HG02981 (cell line): ENCODE results near the gene IQCH.

ENCODE experiments used
- ATAC-seq: cut with Tn5 transposase; IDR thresholded peaks from one replicate; pipeline ENCODE4 v1.9.1; 2021; ENCODE audit warnings: mild to moderate bottlenecking, moderate library complexity; ENCODE audit not compliant: unreplicated experiment

IQCH gene

DNA sequence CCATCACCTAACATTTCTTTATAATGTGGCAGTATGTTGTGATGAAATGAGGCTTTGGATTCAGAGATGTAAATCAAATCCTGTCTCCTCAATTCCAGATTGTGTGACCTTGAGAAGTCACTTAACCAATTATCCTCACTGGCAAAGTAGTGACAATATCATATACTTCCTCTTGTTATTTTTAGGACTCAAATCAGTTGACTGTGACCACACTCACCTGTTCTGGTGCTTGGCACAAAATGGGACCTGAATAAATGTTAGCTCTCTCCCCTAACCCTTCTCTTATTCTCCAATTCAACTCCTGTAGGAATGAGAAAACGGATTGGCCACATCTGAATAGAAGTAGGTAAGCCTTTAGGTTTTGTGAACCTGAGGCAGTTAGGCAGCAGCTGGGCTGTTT is 42.1 kb downstream of the IQCH start:
- ATAC-seq = no peak

DNA sequence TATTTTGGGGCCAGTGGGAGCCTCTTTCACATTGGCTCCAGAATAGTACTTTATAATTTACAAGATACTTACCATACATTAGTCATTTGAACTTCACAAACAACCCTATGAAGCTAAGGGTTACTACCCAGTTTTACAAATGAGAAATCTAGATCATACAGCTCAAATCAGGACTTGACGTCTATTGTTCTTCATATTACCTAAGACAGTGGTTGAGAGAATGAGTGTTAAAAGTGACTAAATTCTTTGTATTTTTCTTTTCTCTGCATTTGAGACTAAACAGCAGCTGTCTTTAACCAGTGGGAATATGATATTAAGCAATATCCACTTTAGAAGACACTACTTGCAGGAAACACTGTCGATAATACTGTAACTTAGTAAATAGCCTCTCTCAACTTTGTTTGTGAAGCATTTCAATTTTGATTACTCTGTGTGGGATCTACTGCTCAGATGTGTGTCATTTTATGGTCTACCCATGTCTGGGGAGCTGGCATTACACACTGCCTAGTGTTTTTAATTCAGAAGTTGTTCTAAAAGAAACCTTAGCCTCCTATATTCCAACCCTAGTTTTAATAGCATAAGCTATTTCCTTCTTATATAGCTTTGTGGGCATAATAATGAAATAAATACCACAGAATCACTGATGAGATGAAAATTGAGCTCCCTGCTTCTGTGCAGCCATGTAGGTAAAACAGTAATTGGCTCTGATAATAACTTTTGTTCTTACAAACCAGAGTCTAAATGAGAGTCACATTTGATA is 45.9 kb downstream of the IQCH start:
- ATAC-seq = no peak

DNA sequence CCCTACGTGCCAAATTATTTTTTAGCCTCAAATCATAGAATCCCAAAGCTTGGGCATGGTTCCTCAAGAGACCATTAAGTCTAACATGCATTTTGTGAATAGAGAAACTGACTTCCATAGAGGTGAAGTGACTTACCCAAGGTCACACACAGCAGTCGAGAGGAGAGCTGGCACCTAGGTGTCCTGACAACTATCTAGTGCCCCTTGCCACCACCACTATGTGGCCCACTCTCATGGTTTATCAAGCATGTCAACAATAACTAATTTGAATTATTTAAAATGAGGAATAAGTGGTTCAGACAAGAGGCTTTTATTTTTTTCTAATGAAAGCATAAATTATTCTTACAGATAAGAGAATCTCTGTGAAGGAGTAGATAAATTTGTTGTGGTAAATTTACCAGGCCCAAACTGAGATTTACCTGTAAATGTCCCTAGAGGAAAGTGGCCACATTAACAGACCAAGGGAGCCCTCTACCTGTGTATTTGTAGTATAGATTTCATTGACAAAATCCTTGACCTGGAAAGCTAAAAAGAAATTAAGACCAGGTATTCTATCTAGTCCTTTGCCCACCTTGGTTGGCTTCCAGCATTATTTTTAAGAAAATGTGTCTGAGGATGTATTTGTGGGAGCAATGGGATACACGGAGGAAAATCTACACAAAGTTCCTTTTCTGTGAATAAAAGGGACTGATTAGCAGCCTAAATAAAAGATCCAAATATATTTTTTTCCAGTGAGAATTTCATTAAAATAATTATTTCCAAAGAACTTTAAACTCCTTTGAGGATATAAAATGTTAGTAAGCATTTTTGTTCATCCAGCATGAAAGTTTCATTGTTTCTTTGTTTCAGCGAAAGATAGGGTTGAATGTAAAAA is 49.1 kb downstream of the IQCH start:
- no peak for ATAC-seq

DNA sequence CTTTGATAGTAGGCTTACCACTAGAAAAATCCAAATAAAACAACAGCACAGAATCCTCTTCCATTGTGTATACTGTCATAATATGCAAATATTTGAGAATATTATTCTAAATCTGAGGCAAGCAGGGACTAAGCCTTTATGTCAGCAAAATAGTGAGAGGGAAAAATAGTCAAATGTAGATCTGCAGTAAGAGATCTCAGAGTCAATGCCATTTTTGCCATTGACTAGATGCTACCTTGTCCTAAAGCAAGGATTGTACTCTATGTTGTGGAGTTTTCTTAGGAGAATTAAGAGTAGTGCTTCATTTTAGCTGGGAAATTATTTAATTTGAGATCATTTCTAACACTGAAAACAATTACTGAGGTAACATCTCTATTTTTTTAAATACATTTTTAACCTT is 50.2 kb downstream of the IQCH start:
- ATAC-seq = no peak

DNA sequence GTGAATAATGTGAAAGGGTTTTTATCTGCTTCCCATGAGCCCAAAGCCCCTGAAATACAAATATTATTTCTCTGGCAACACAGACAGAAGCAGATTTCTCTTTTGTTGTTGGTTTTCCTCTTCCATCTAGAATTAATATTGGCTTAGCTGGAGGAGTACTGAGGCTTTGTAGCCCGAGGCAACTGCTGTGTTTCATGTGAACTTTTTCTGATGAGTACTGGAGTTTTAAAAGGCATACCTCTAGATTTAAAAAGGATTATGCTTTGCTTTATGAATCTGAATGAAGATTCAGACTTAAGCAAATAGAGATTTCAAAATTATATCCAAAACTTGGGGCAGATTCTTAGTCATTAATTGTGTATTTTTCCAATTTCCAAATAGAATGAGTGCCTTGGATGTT is 50.9 kb downstream of the IQCH start:
- ATAC-seq = no peak

DNA sequence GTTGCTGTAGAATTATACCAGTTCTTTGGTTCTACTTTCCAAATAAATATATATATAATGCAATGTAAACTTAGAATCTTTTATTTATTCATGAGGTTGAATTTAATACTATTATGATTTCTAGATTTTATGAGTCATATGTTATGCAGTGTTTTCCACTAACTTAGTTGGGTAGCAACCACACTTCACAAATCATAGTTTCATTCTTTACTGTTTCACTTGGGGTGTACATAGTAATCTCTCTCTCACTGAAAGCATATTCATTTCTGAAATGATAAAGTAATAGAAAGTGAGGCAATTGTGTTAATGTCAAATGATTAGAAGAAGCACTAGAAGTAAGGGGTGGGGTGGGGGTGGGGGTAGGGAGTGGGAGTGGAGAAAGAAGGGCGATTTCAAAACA is 52.6 kb downstream of the IQCH start:
- no peak for ATAC-seq

DNA sequence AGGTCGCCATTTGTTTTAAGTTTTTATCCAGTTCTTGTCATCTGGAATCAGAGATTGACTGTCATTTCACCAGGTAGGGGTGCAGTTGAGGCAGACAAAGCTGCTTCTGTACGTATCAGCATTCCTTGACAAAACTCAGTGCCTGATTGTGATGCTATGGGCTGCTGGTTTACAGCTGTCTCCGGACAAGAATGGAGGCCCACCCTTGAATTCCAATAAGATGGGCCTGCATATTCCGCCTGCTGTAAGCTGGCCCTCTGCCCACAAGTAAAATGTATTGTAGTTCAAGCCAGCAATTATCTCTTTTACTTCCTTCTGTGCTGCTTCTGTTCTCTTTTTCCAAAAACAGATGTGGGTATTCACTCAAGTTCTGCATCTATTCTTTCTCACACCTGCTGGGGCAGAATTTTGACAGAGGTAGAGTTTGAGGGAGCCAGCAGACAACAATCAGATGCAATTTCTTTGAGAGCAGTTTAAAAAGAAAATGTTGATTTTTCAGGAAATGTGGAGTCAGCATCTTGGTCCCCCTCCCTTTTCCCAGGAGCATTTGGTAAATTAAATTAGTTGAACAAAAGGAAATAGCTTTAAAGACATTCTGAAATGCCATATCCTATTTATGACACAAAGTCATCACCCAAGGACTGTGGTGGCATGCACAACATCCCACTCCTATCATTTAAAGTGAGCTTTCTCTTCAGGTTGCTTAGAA is 53.5 kb downstream of the IQCH start:
- no peak for ATAC-seq

DNA sequence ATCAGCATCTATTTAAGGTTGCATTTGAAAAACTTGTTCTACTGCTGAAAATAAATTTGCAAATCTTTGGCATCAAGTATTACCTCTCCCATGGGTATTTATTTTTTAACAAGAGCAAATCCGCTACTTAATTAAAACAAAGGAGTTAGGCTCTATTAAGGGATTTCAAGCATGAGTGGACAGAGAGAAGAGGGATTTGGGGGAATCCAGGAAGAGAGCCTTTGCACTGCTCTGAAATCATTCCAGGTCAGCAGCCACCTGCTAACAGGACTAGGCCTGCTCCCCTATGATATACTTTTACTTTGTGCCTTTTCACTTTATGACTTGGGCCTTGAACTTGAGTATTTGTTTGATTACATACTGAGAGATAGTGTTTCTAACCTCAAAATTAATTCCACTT is 57.1 kb downstream of the IQCH start:
- no peak for ATAC-seq

DNA sequence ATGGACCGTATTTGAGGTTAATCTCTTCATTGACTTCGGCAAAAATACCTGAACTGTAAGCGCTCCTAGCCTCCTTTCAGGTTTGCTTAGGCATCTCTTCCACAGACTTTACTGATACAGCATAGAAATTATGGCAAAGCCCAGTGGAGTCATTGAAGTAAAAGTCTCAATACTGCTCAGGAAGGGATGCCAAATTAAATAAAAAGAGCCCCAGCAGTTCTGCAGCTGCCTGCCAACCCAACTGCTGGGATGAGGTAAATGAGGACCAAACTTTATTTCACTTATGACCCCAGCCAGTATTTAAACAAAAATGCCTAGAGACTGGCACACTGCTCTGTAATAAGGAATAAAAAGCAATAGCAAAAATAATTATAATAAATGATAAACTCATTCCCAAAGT is 65.4 kb downstream of the IQCH start:
- no peak for ATAC-seq

DNA sequence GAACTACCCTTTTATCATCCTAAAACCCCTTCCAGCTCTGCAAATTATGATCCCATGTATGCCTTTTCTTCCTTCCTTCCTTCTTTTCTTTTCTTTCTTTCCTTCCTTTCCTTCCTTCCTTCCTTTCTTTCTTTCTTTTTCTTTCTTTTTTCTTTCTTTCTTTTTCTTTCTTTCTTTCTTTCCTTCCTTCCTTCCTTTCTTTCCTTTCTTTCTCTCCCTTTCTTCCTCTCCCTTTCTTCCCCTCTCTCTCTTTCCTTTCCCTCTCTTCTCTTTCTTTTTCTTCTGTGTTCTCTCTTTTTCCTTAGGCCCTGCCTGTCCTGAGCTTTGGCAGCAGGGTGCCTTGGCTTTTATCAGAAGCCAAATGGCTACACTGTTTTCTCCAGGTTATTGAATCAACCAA is 66.8 kb downstream of the IQCH start:
- ATAC-seq = no peak

DNA sequence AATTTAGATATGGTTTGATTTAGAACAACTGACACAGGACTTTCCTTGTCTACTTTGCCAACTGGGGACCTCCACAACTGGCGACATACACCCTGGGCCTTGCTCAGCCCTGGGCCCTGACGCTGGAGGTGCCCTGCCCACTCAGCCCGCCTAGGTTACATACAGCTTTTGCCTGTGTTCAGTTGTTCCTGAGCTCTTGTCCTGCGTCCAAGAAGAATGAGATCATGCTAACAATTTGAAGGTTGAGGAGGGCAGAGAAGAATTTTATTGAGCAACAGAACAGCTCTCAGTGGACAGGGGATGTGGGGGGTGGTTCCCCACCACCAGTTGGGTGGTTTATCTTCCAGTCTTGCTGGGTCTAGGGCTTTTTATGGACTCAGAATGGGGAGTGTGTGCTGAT is 67.9 kb downstream of the IQCH start:
- no peak for ATAC-seq

DNA sequence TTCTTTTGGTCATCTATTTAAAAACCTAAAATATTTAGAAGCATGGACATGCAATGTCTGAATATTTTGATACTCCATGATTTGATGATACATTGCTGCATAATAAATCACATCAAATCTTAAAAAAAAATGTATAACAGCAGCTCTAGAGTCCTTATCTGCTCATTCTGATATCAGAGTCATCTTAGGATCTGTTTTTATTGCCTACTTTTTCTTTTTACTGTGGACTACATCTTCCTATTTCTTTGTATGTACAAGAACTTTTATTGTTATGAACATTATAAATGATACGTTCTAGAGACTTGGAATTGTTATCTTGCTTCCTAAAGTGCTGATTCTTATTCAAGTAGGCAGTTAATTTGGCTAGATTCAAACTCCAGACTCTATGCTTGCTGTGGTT is 72.7 kb downstream of the IQCH start:
- ATAC-seq = no peak

DNA sequence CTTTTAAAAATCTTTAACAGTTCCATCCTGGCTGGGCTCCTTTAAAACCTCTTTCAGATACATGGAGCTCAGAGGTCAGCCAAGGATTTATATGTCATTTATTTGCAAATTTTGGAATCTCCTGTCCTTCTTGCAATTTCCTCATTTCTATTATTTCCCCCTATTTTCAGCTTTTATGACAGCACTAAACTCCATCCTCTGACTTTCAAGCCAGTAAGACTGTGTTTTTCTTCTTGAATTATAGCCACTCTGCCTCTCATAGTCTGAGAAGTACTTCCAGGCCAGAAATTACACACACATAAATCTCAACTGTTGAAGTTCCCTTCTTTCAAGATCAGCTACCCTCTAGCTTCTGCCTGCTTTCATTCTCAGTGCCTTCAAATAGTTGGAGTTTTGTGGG is 73.2 kb downstream of the IQCH start:
- no peak for ATAC-seq

DNA sequence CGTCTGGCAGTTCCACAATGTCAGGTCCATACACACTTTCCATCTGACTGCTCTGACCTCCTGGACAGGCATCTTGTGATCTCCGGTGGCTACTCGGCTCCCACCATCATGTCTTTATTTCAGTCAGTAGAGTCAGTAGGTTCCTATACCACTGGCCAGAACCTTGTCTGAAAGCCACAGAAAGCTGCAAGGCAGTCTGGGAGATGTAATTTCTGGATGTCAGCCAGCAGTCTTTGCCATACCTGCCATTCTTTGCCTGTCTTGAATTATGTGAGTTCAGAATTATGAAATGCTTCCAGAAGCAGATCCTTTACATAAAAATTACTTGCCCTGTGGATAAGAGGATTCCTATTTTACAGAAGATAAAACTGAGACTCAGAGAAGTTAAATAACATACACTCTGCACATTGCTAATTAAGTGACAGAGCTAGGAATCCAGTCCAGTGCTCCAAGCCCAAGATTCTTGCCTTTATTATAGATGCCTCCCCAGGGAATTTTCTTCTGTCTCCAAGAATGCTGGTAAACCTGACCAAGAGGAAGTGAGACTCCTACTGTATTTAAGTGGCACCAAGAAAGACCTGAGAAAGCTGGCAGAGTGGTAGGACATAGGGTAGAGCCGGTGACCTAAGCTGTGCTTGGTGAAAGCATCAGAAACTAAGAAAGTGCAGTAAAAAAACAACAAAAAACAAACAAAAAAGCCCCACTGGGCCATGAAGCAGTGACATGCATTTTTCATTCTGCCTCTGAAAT is 75.6 kb downstream of the IQCH start:
- no peak for ATAC-seq

DNA sequence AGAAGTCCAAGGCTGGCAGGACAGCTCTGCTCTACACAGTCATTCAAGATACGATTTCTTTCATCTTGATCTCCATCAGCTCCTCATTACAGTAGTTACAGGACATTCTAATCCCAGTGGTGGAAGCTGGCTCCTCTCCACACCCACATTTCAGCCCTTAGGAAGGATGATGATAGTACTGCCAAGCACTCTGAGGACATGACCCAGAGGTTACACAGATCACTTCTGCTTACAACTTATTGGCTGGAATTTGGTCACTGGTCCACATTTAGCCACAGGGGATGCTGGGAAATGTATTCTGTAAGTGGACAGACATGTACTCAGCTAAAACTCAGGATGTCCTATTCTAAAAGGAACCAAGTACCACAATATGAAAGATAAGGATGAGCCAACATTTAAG is 77.1 kb downstream of the IQCH start:
- ATAC-seq = no peak

DNA sequence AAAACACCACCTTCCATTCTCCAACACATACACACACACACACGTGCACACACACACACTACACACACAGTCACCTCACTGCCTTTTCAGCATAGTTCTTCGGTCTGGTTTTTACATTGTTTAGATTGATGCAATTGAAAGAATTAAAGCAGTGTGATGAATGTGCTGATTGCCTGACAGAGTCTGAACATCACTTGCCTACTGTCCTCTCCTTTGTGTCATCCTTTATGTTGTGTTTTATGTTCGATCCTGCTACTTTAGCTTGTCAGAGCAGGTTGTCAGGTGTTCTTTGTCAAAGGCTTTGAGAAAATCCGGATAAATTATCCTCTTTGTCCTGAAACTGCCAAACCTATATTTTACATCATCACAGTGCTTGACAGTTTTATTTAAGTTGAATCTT is 80.4 kb downstream of the IQCH start:
- ATAC-seq = no peak

DNA sequence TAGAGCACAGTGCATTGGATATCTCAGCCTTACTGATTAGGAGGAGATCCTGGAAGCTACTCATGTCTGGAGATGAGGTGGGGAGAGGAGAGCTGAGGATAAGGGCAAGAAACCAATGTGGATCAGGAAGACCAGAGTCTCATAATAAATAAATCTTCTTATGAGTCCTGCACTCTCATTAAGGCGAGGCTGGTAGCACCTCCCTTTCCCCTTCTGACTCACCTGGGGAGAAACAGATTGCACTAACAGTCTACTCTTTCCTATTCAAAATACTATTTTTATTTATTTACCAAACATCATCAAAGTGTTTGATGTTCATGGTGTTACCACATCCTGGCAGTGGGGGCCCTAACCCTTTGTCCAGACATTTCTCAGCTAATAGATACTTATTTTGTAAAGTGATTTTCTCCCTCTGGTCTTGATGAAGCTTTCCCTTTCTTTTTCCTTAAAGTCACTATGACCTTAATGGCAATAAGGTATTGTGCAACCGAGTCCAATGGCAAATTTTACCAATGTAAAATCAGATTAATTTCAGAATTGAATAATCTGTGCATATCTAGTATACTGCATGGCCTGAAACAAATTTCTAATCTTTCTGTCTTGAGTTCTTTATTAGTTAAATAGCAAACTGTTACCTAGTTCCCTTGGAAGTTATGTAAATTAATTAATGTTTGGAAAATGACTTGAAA is 81.1 kb downstream of the IQCH start:
- no peak for ATAC-seq

DNA sequence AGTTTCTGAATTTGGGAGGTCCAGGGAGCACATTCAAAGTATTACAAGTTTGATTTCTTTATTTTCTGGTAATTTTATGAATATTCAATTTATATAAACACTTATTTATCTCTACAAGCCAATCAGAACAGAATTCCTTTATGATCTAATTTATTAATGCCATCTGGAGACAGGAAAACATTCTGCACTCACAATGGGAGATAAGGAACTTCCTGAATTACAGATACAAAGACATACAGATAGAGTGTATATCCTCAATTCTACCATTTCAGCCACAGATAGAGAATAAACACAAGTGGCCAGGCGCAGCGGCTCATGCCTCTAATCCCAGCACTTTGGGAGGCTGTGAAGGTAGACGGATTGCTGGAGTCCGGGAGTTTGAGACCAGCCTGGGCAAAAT is 86.0 kb downstream of the IQCH start:
- ATAC-seq = no peak

DNA sequence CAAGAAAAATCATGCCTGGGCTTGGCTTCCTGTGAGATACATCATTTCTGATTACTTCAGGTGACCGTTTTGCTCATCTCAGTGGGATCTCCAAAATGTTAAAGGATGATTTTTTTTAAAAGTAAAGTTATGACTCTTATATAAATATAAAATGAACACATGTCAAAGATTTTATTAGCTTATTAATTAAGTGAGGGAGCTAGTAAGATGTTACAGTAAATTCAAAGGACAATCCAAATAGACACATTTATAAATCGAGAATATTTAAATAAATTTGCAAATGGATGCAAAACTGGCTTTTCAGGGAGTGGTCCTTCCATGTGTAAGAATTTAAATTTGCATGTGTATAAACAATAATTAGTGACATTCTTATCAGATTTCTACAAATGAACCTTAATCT is 87.0 kb downstream of the IQCH start:
- ATAC-seq = no peak

DNA sequence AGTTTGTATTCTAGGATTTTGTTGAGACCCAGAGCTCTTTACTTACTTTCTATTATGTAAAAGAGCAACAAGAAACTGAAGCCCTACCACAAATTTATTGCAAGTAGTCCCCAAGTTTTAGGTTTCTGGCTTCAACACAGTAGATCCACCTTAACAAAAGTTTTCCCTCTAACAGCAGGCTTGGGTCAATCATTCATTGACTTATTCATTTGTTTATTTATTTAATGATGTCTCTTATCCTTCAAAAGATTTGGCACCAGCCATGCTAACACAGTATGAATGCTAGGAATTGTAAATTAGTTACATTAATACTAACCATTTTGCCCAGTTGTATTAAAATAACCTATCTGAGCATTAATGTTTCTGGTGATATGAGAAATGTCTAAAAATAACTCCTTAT is 88.6 kb downstream of the IQCH start:
- no peak for ATAC-seq

DNA sequence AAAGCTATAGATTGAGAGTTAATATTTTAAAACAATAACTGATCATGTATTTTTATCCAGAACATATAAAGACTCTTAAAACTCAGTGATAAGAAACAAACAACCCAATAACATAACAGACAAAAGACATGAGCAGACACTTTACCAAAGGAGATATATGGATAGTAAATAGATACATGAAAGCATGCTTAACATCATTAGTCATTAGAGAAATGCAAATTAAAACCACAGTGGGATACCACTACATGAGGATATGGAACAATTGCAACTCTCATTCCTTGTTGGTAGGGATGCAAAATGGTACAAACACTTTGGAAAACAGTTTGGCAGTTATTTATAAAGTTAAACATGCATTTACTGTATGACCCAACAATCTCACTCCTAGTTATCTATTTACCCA is 95.0 kb downstream of the IQCH start:
- no peak for ATAC-seq
